Measurements from ENCODE around the gene TFDP2. TPM values are rescaled to one million over a fixed set of nuclear protein-coding genes. Genes with fewer than 3 reads are reported as not detected.
"Not testable (repeated sequence)": the region's sequence is repeated elsewhere in the genome, so short reads cannot be mapped to it uniquely, and the experiment has no call there.

Gene TFDP2
- total and polyA plus RNA-seq, 2 of the 8 experiments (the other 6 are each of a cell fraction or from before 2014, with no cell fraction given): 41.1 to 119 TPM

GRCh38 chr3:142088925-142089324 is 60.4 kb downstream of the TFDP2 start:
- not testable (repeated sequence) for H3K79me1 ChIP-seq (ENCODE audit: low read depth, low read length); H3K14ac ChIP-seq (ENCODE audit: insufficient read length); H3K4me3 ChIP-seq (ENCODE audit: extremely low read depth in 1 of 4, insufficient read depth in 2 of 4, low read depth in 3 of 4, low read length in 4 of 4); DNase-seq (ENCODE audit: low read depth in 1 of 2, low spot score in 2 of 2); FAIRE-seq; H2BK20ac ChIP-seq (ENCODE audit: low read length); H2AFZ ChIP-seq (ENCODE audit: low read length); H3K36me3 ChIP-seq (ENCODE audit: control insufficient read depth in 2 of 4, insufficient read depth in 4 of 4, low read length in 3 of 4); H3K9me3 ChIP-seq (ENCODE audit: insufficient read depth in 2 of 2, low read depth in 1 of 2, low read length in 1 of 2); H3K4ac ChIP-seq (replicated peaks; ENCODE audit: insufficient read length, low read depth, low read length); H3K4me1 ChIP-seq (replicated peaks in 1 of 4; ENCODE audit: control insufficient read depth in 3 of 4, insufficient read depth in 4 of 4, low read length in 3 of 4); H4K20me1 ChIP-seq (replicated peaks in 1 of 2; ENCODE audit: control insufficient read depth in 1 of 2, insufficient read depth in 2 of 2, low read length in 2 of 2); H3K27ac ChIP-seq (ENCODE audit: low read depth, low read length); H3K18ac ChIP-seq (ENCODE audit: extremely low read depth, low read length); H4K8ac ChIP-seq (ENCODE audit: extremely low read depth, insufficient read depth, low read length); H2BK12ac ChIP-seq (ENCODE audit: low read depth, low read length); H3K9ac ChIP-seq (replicated peaks in 1 of 4; ENCODE audit: extremely low read depth in 1 of 4, low read depth in 3 of 4, low read length in 3 of 4); H3K23me2 ChIP-seq (ENCODE audit: low read depth, low read length); H4K5ac ChIP-seq (ENCODE audit: insufficient read length, low read depth, low read length); H3K79me2 ChIP-seq (ENCODE audit: control insufficient read depth in 1 of 2, insufficient read depth in 2 of 2, low read length in 2 of 2); H2BK15ac ChIP-seq (ENCODE audit: low read length); H2BK5ac ChIP-seq (ENCODE audit: low read depth, low read length); H4K91ac ChIP-seq (replicated peaks; ENCODE audit: insufficient read length, low read length); H3K23ac ChIP-seq (ENCODE audit: insufficient read length); H2AK5ac ChIP-seq (ENCODE audit: low read depth, low read length); H3K4me2 ChIP-seq (ENCODE audit: insufficient read depth in 1 of 2, low read depth in 2 of 2, low read length in 2 of 2); H2BK120ac ChIP-seq (replicated peaks; ENCODE audit: low read depth, low read length); H3K27me3 ChIP-seq (replicated peaks in 1 of 4; ENCODE audit: control insufficient read depth in 3 of 4, extremely low read depth in 1 of 4, insufficient read depth in 3 of 4, low read length in 3 of 4); H3K56ac ChIP-seq (replicated peaks; ENCODE audit: insufficient read length, low read depth, low read length)
- ChIA-PET POLR2A (ENCODE audit: partially characterized antibody) (interaction anchor here (1.1 kb wide), 1 partner anchor 60 kb away, joined by 5 read pairs; no protein-coding TSS in a partner anchor), CTCF (ENCODE audit: partially characterized antibody) (interaction anchor here (0.7 to 1.3 kb wide), 5 partner anchors 11 to 528 kb away, joined by 3 read pairs; no protein-coding TSS in a partner anchor)
- WGBS, 2 experiments (ENCODE audit: extremely low coverage in 1 of 2, insufficient coverage in 1 of 2, insufficient read length in 1 of 2, insufficient replicate concordance in 2 of 2, low coverage in 1 of 2, low lambda C conversion rate in 2 of 2, missing lambda C conversion rate in 1 of 2): 90% methylated on average over 5 of the region's 5 CpGs; no CpG with 5 or more reads in 1 of the 2 experiments

Data from H1 (cell line).